ENCODE measurements around the gene NME7.
"Not testable (repeated sequence)": the region's sequence is repeated elsewhere in the genome, so short reads cannot be mapped to it uniquely, and the experiment has no call there.

Gene NME7

GRCh38 chr1:169367686-169368405 lies at the start of gene NME7, which contains the start of gene BLZF1:
Gene NME7, minus strand, starts transcription at chr1:169367797. Its CDS starts 87 bp downstream, at chr1:169367710.
Gene BLZF1, plus strand, starts transcription at chr1:169368195. Its CDS starts 1,328 bp downstream, at chr1:169369523.
- H3K4me3 ChIP-seq (ENCODE audit: low read depth, low read length), result peak within 1 kb of the TSS; percentile 92

GRCh38 chr1:169414952-169415351 lies 47.4 kb upstream of the NME7 start:
- no peak overlapping the region for H3K4me3 ChIP-seq (ENCODE audit: low read depth, low read length)

GRCh38 chr1:169408340-169408739 lies 40.7 kb upstream of the NME7 start:
- H3K4me3 ChIP-seq (ENCODE audit: low read depth, low read length), result not testable (repeated sequence)

- H3K4me3 ChIP-seq (ENCODE audit: low read depth, low read length), result not testable (repeated sequence)
Measured at GRCh38 chr1:169402578-169402977, 35.0 kb upstream of the NME7 start.

GRCh38 chr1:169395955-169396354 lies 28.4 kb upstream of the NME7 start:
- no peak overlapping the region for H3K4me3 ChIP-seq (ENCODE audit: low read depth, low read length)

- no peak overlapping the region for H3K4me3 ChIP-seq (ENCODE audit: low read depth, low read length)
Measured at GRCh38 chr1:169392406-169392805, 24.8 kb upstream of the NME7 start.

GRCh38 chr1:169390303-169390702 lies 22.7 kb upstream of the NME7 start:
- no peak overlapping the region for H3K4me3 ChIP-seq (ENCODE audit: low read depth, low read length)

- H3K4me3 ChIP-seq (ENCODE audit: low read depth, low read length), result no peak overlapping the region
Measured at GRCh38 chr1:169387399-169387798, 19.8 kb upstream of the NME7 start.

GRCh38 chr1:169383449-169383848 lies 15.9 kb upstream of the NME7 start:
- no peak overlapping the region for H3K4me3 ChIP-seq (ENCODE audit: low read depth, low read length)

GRCh38 chr1:169381162-169381561 lies 13.6 kb upstream of the NME7 start:
- H3K4me3 ChIP-seq (ENCODE audit: low read depth, low read length), result no peak overlapping the region

GRCh38 chr1:169371404-169371803 lies 3.8 kb upstream of the NME7 start:
- no peak overlapping the region for H3K4me3 ChIP-seq (ENCODE audit: low read depth, low read length)

- peak overlapping the region; percentile 92 for H3K4me3 ChIP-seq (ENCODE audit: low read depth, low read length)
Measured at GRCh38 chr1:169368406-169368769, 791 bp upstream of the NME7 start.

GRCh38 chr1:169367096-169367685 lies 406 bp downstream of the NME7 start:
- H3K4me3 ChIP-seq (ENCODE audit: low read depth, low read length), result peak overlapping the region; percentile 92

- H3K4me3 ChIP-seq (ENCODE audit: low read depth, low read length), result no peak overlapping the region
Measured at GRCh38 chr1:169364948-169365347, 2.6 kb downstream of the NME7 start.

GRCh38 chr1:169363046-169363730 lies 4.4 kb downstream of the NME7 start:
- no peak overlapping the region for H3K4me3 ChIP-seq (ENCODE audit: low read depth, low read length)

GRCh38 chr1:169361281-169361680 lies 6.3 kb downstream of the NME7 start:
- H3K4me3 ChIP-seq (ENCODE audit: low read depth, low read length), result no peak overlapping the region

- no peak overlapping the region for H3K4me3 ChIP-seq (ENCODE audit: low read depth, low read length)
Measured at GRCh38 chr1:169360415-169360814, 7.2 kb downstream of the NME7 start.

- no peak overlapping the region for H3K4me3 ChIP-seq (ENCODE audit: low read depth, low read length)
Measured at GRCh38 chr1:169348383-169349036, 19.1 kb downstream of the NME7 start.

- no peak overlapping the region for H3K4me3 ChIP-seq (ENCODE audit: low read depth, low read length)
Measured at GRCh38 chr1:169347688-169348382, 19.8 kb downstream of the NME7 start.

GRCh38 chr1:169346036-169346589 lies 21.5 kb downstream of the NME7 start:
- no peak overlapping the region for H3K4me3 ChIP-seq (ENCODE audit: low read depth, low read length)

- no peak overlapping the region for H3K4me3 ChIP-seq (ENCODE audit: low read depth, low read length)
Measured at GRCh38 chr1:169345511-169345910, 22.1 kb downstream of the NME7 start.

All from iPS-11a (cell line).